GM18909 (cell line): ENCODE results near the gene TOMM22.

ENCODE experiments used
- ATAC-seq: cut with Tn5 transposase; IDR thresholded peaks from one replicate; pipeline ENCODE4 v1.9.1; 2021; ENCODE audit warnings: mild to moderate bottlenecking; ENCODE audit not compliant: unreplicated experiment, poor library complexity

Gene TOMM22

DNA sequence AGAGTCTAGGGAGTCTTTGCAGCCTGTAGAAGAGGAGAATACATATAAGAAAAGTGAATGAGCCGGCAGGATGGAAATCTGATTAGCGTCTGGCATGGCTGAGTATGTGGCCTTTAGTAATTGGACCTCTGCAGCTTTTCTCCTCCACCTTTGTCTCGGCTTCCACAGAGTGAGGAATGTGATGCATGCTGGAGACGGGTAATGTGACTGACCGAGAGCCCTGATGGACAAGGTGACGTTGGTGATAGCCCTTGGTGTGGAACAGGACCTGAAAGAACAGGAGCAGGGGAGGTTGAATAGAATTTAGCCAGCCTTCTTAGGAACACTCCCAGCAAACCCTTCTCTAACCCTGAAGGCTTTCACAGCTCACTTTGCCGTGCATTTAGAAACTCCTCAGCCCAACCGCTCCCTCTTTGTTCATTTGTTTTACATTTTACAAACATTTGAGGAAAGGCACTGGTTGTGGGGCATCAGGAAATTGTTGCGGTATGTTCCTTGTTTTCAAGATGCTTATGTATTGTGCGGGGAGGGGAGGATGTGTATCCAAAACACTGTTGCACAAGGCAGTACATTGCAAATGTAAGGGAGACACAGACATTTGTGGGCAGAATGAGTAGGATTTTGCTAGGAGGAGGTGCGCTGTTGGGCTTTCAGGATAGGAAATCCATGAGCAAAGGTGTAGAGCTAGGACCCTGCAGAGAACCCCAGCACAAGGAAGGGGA, 30.9 kb downstream of the TOMM22 start:
- ATAC-seq, result no peak

DNA sequence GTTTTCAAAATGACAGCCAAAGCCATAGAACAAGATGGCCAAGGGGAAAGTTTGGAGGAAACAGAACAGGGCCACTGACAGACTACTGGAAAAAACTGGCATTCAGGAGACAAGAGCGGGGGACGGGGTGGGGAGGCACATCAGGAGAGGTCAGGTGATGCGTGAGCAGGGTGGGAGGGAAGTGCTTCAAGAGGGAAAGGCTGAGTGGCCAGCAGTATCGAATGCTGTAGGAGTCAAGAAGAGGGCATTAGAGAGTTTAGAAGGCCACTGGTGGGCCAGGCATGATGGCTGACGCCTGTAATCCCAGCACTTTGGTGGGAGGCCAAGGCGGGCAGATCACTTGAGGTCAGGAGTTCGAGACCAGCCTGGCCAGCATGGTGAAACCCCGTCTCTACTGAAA, 32.2 kb downstream of the TOMM22 start:
- ATAC-seq, result no peak

GRCh38 chr22:38715176-38715764, 33.5 kb downstream of the TOMM22 start:
- no peak for ATAC-seq

DNA sequence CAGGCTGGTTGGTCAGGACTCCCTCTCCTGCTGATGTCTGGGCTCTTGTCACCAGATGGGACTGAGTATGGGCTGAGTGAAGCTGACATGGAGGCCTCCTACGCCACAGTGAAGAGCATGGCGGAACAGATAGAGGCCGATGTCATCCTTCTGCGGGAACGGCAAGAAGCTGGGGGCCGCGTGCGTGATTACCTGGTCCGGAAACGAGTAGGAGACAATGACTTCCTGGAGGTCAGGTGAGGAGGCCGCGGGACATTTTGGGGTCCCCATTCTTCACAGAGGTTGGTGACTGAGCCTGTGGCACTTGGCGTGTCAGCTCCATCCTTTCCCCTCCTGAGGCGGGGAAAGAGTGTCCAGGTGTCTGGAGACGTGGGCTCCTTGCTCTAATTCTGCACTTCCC, 34.1 kb downstream of the TOMM22 start:
- no peak for ATAC-seq

DNA sequence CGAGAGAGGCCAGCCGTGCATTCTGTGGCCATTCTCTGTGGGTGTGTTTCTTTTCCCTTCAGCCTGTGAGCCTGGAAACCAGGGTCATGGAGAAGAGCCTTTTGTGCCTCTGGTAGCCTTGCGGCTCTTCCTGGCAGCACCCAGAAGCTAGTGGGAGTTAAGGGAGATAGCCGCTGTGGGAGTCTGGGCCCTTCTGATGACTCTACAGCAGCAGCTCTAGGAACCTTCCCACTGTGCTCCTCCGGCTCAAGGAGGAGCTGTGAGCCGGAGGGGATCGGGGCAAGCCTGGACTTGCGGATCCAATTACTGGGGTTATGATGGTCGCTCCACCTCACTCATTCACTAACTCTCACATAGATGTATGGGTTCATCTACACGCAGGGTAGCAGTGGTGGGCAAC, 34.5 kb downstream of the TOMM22 start:
- no peak for ATAC-seq

- ATAC-seq, result no peak
These were observed 35.1 kb downstream of the TOMM22 start for GRCh38 chr22:38716826-38717225.

- no peak for ATAC-seq
These were observed 35.5 kb downstream of the TOMM22 start for GRCh38 chr22:38717244-38717643.

DNA sequence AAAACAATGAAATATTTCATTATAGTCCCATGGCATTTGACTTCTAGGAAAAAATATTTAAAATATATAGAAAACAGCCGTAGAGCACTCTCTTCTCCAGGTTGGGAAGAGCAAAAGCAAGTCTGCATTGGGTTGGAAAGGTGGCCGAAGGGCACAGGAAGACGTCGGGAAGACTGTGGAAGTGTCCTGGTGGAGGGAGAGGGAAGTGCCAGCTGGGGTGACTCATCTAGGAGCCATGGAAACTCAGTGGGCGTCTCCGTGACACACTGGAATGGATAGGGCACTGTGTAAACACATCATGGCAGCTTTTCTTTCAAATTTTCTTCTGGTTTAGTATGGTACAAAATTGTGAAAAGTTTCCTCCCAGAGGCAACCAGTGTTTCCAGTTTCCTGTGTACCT, 36.7 kb downstream of the TOMM22 start:
- no peak for ATAC-seq

- ATAC-seq, result no peak
These were observed 37.4 kb downstream of the TOMM22 start for GRCh38 chr22:38719196-38719595.

GRCh38 chr22:38720350-38720749, 38.6 kb downstream of the TOMM22 start:
- ATAC-seq, result no peak

- ATAC-seq, result no peak
These were observed 39.8 kb downstream of the TOMM22 start for GRCh38 chr22:38721551-38721950.

DNA sequence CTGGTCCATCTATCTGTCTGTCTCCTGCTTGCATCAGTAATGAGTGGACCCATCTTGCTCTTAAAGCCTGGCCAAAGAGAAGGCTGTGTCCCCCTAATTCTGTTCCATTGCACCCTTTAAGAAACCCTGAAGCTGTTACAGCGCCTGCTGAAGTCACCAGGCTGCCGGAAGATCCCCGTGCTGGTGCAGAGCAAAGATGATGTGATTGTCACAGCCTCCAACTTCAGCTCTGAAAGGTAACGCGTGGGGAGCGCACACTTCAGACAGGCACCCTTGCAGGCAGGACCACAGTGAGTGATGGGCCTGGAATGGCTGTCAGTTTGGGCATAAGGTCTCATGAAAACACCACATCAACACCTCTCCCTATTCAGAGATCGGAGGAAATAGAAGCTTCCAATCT, 42.4 kb downstream of the TOMM22 start:
- ATAC-seq, result no peak

- no peak for ATAC-seq
These were observed 43.3 kb downstream of the TOMM22 start for GRCh38 chr22:38724926-38725571.

- ATAC-seq, result no peak
These were observed 44.3 kb downstream of the TOMM22 start for GRCh38 chr22:38725900-38726655.

- no peak for ATAC-seq
These were observed 45.4 kb downstream of the TOMM22 start for GRCh38 chr22:38727123-38727522.

GRCh38 chr22:38727530-38728451, 46.0 kb downstream of the TOMM22 start:
- no peak for ATAC-seq

DNA sequence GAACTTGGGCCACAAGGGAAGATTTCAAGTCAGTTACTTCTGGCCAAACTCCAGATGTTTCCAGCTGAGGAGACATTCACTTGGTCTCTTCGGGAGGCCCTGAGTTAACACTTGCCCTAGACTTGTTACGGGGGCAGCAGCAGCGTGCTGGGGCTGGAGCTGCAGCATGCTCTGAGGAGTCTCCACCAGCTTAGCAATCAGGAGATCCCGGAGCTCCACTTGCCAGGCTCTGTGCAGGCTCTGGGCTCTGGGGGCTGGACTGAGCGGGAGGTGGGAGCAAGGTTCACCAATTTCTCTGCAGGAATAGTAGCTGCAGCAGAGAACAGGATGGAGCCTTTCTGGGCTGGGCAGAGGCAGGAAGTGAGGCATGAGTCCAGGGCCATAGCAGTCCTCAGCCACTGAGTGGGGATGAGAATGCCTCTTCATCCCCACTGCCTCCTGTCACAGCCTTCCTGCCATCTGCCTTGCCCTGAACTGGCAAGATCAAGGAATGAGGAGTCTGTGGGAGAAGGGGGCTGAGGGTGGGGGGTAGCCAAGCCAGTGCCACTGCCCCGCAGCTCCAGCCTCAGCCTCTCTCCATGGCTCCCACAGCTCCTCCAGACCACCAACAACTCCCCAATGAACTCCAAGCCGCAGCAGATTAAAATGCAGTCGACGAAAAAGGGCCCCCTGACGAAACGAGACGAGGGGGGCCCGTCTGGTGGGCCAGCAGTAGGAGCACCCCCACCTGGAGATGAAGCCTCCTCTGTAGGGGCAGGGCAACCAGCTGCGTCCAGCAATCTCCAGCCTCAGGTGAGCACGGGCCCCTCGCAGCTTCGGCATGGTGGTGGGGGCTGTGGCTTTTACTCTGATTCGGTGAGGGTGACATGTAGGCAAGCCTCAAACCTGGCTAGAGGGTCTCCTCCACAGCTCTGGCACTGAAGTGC, 47.4 kb downstream of the TOMM22 start:
- no peak for ATAC-seq

- no peak for ATAC-seq
These were observed 48.2 kb downstream of the TOMM22 start for GRCh38 chr22:38729946-38730345.

DNA sequence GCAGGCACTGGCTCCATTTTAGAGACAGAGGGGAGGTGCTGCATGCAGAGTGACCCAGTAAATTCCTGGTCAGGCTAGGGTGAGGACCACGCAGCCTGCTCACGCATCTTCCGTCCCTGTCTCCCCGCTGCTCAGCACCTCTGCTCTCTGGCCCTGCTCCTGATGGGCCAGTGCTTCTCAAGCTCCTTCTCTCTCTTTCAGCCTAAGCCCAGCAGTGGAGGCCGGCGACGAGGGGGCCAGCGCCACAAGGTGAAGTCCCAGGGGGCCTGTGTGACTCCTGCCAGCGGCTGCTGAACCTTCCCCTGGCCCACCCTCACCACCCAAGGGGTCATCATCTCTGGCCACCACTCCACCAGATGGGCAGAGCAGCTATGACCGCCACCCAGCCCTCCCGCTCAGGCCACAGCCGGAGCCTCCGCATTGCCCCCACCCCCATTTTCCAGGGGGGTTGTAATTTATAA, 48.7 kb downstream of the TOMM22 start:
- ATAC-seq, result no peak
